Peyer's patch (tissue), 4 donors: ENCODE measurements around the gene TRIM9. TPM values are rescaled to one million over a fixed set of nuclear protein-coding genes. Genes with fewer than 3 reads are reported as not detected.

Experiments
- DNase-seq, 3 donors: peaks; one replicate each; pipeline ENCODE4 v3.0.0-alpha.2; 2017 to 2019
- H3K27ac ChIP-seq, 4 donors: fragments of 200-600 bp; sonication (generic); one replicate each; pipeline ENCODE4 v1.5.1; 2016 to 2019
- H3K27me3 ChIP-seq, 2 donors: fragments of 200-600 bp; sonication (generic); one replicate each; pipeline ENCODE4 v1.5.1; 2019
- H3K36me3 ChIP-seq, 3 donors: fragments of 200-600 bp; sonication (generic); one replicate each; pipeline ENCODE4 v1.5.1; 2016 to 2019
- H3K4me1 ChIP-seq, 4 donors: fragments of 200-600 bp; sonication (generic); one replicate each; pipeline ENCODE4 v1.5.1; 2016 to 2019
- H3K4me3 ChIP-seq, 4 donors: fragments of 200-600 bp; sonication (generic); 1 replicate in 3 of 4; 2 replicates in 1 of 4; pipeline ENCODE4 v1.5.1; 2016 to 2019; ENCODE audit warnings: mild to moderate bottlenecking in 1 of 4
- H3K9me3 ChIP-seq, 4 donors: fragments of 200-600 bp; sonication (generic); one replicate each; pipeline ENCODE4 v1.5.1; 2016 to 2019; ENCODE audit warnings: mild to moderate bottlenecking in 1 of 4
- POLR2A ChIP-seq, 2 donors: fragments of 450-650 bp; IDR thresholded peaks; one replicate each; pipeline ENCODE4 v1.5.1; 2017; ENCODE audit warnings: antibody characterized with exemption in 2 of 2, mild to moderate bottlenecking in 2 of 2, moderate library complexity in 2 of 2
- total RNA-seq, 4 donors: library from RNA; depleted of rRNA; stranded (reverse); fragments of >200 nt; gene quantifications; one replicate each; pipeline ENCODE4 v1.1.0, GENCODE V29; 2016
- TF ChIP-seq, protein P1 (sequence below), 6 experiments: fragments of 450-650 bp in 4 of 6; fragments of 200-600 bp in 2 of 6; sonication (generic) in 1 of 6; IDR thresholded peaks; one replicate each; pipeline ENCODE4 v1.5.1; 2017 to 2019; ENCODE audit warnings: antibody characterized with exemption in 6 of 6, mild to moderate bottlenecking in 3 of 6, moderate library complexity in 1 of 6

Gene TRIM9
- total RNA-seq, 4 donors from 2014 or later = 0.35 to 5.0 (median 2.2) TPM

DNA sequence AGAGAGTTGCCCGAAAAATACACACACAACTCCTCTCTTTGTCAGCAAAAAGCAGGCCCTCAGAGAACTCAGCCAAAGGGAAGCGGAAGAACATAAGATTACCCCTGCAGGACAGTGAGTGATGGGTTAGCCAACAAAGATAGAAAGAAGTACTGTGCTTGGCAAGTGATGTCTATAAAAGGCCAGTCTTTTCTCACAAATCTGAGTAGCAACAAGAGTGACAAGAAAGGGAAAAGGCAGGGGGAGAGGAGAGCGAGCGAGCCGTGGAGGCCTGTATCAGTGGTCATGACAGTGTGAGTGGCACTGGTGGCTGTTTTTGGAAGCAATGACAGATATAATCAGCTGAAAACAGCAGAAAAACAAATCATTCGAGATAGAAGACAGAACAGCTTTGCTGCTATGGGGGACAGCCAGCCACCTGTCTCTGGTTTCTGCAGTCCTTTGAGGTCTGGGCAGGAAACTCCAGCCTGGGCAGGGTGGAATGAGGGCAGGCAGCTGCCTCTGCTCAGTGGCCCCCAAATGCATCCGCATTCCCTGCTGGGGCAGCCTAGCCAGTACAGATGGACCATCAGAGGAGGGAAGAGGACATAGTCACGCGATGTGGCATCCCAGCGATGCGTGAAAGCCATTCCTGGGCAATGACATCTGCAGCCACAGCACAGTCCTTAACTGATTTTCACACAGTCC, 74.7 kb downstream of the TRIM9 start:
- Histone ChIP-seq H3K9me3 (no peaks in the 10 kb centered on the region), H3K36me3 (no peaks in the 10 kb centered on the region), H3K27ac (no peak overlapping the region), H3K27me3 (no peaks in the 10 kb centered on the region), H3K4me3 (no peak overlapping the region), H3K4me1 (no peaks in the 10 kb centered on the region)
- TF ChIP-seq, protein P1, sequence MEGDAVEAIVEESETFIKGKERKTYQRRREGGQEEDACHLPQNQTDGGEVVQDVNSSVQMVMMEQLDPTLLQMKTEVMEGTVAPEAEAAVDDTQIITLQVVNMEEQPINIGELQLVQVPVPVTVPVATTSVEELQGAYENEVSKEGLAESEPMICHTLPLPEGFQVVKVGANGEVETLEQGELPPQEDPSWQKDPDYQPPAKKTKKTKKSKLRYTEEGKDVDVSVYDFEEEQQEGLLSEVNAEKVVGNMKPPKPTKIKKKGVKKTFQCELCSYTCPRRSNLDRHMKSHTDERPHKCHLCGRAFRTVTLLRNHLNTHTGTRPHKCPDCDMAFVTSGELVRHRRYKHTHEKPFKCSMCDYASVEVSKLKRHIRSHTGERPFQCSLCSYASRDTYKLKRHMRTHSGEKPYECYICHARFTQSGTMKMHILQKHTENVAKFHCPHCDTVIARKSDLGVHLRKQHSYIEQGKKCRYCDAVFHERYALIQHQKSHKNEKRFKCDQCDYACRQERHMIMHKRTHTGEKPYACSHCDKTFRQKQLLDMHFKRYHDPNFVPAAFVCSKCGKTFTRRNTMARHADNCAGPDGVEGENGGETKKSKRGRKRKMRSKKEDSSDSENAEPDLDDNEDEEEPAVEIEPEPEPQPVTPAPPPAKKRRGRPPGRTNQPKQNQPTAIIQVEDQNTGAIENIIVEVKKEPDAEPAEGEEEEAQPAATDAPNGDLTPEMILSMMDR (IDR thresholded peaks at IDR 0.05) = no peak
- no peak for TF ChIP-seq POLR2A (IDR thresholded peaks at IDR 0.05)
- no peak for DNase-seq

DNA sequence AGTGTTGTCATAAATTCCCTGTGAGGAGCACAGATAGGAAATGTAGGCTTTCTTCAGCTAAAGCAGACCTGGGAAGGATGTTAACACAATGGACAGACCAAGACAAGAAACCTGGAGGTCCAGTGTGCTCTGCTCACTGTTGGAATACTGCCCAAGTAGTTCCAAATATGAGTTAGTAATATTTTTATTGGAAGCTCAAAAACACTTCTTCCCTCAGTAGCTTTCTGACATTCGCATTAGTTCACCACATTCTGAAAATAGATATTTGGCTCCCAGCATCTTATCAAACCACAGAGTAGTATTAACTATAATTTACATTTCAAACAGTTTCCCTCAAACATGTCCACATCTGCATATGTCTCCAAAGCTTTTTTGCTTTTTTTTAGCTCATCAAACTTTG, 75.8 kb downstream of the TRIM9 start:
- no peak for TF ChIP-seq POLR2A (IDR thresholded peaks at IDR 0.05)
- TF ChIP-seq, protein P1 (IDR thresholded peaks at IDR 0.05) = no peak
- Histone ChIP-seq H3K27ac (no peak overlapping the region), H3K4me3 (no peak overlapping the region), H3K4me1 (no peaks in the 10 kb centered on the region), H3K36me3 (no peaks in the 10 kb centered on the region), H3K27me3 (no peaks in the 10 kb centered on the region), H3K9me3 (no peaks in the 10 kb centered on the region)
- DNase-seq = no peak

DNA sequence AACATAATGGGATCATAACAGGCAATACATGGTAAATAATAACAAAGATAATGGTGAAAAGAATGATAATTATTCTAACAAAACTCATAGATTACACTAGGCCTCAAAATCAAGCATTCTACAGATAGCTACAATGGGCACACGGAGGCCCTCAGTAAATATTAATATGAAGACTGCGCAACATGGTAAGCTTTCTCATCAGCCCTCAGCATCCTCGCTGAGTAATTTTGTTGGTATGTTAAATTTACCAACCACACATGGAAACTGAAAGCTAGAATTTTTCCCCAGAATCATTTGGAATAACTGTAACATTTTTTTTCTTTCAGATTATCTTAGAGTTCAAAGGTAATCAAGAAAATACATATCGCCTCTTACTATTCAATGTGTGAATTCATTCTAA, 76.4 kb downstream of the TRIM9 start:
- Histone ChIP-seq H3K27ac (no peak overlapping the region), H3K36me3 (no peaks in the 10 kb centered on the region), H3K4me1 (no peaks in the 10 kb centered on the region), H3K27me3 (no peaks in the 10 kb centered on the region), H3K9me3 (no peaks in the 10 kb centered on the region), H3K4me3 (no peak overlapping the region)
- DNase-seq = no peak
- no peak for TF ChIP-seq POLR2A (IDR thresholded peaks at IDR 0.05)
- TF ChIP-seq, protein P1 (IDR thresholded peaks at IDR 0.05) = no peak

DNA sequence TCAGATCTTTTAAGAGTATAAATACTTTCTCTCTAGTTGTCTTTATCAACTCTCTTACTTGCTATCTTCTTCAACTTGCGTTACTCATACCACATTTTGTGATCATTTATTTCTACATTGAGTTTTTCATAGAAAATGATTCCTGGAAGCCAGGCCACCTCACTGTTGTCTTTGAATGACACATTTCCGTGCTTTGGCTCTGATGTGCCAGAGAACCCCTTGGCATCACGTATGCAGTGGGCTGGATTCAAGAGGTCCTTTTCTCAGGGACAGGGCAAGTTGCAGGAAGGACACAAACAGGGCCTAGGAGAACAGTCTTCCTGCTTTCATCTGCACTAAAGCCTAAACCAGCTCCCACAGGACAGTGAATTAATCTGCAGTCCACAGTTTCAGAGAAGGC, 80.3 kb downstream of the TRIM9 start:
- Histone ChIP-seq H3K27ac (no peak overlapping the region), H3K4me1 (no peaks in the 10 kb centered on the region)
- no peak for DNase-seq

DNA sequence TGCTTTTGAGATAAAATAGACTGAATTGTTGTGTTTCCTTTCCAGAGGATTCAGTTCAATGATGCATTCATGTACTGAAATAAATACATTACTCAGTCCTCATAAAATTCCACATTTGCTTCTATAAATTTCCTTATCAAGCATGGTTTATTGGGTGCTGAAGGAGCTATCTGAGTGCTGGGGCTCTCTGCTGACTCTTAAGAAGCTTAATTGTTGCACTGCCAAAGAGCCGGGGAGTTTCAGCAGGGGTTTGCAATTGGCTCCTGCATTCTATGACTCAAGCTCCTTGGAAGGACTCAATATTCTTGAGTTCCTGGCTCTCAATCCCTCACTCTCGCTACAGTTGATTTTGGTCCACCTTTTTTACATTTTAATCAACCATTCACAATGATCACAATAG, 80.8 kb downstream of the TRIM9 start:
- no peak for DNase-seq

More for the DNA sequence above, 80.3 kb downstream of the TRIM9 start:
- no peaks in the 10 kb centered on the region for H3K9me3 ChIP-seq
- TF ChIP-seq POLR2A (IDR thresholded peaks at IDR 0.05) = no peak
- TF ChIP-seq, protein P1 (IDR thresholded peaks at IDR 0.05) = no peak
- H3K27me3 ChIP-seq = no peaks in the 10 kb centered on the region
- no peaks in the 10 kb centered on the region for H3K36me3 ChIP-seq
- H3K4me3 ChIP-seq = no peak overlapping the region

More for the DNA sequence above, 80.8 kb downstream of the TRIM9 start:
- Histone ChIP-seq H3K27ac (no peak overlapping the region), H3K27me3 (no peaks in the 10 kb centered on the region), H3K4me1 (no peaks in the 10 kb centered on the region), H3K36me3 (no peaks in the 10 kb centered on the region), H3K4me3 (no peak overlapping the region), H3K9me3 (no peaks in the 10 kb centered on the region)
- TF ChIP-seq POLR2A (IDR thresholded peaks at IDR 0.05) = no peak
- TF ChIP-seq, protein P1 (IDR thresholded peaks at IDR 0.05) = no peak
